Activated T-cell treated with anti-CD3 and anti-CD28 coated beads for 48 hours (primary cell): ENCODE data around the gene PPP1R12A.
"Not testable (repeated sequence)": the region's sequence is repeated elsewhere in the genome, so short reads cannot be mapped to it uniquely, and the experiment has no call there.

Source experiments
- DNase-seq: peaks from one replicate; pipeline ENCODE4 v3.0.0-alpha.2; 2020; ENCODE audit warnings: low read depth

PPP1R12A gene

DNA sequence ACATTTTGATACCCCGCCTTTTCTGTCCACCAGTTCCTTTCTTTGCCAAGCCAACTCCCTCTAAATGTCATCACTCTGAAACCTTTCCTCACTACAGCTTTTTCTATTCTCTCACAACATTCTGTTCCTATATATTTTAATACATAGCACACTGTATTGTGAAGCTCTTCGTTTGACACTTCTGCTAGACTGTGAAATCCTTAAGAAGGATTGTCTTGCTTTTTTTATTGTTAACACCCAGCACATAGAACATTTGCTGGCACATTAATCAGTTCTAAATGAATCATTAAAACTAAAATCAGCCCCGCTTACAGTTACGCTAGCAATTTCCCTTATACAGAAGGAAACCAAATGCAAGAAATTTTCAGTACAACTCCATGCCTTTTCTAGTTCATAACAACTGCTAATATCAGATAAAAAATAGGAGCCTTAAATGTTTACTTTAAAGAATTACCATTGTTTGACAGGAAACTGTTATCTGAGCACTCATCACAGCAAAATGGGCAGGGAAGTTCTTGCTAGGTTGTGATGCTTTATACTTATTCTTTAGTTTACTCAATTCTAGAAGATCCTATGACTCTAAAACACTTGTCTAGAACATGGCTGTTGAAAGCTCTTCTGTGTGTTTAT is 93.5 kb downstream of the PPP1R12A start:
- DNase-seq: no peak

DNA sequence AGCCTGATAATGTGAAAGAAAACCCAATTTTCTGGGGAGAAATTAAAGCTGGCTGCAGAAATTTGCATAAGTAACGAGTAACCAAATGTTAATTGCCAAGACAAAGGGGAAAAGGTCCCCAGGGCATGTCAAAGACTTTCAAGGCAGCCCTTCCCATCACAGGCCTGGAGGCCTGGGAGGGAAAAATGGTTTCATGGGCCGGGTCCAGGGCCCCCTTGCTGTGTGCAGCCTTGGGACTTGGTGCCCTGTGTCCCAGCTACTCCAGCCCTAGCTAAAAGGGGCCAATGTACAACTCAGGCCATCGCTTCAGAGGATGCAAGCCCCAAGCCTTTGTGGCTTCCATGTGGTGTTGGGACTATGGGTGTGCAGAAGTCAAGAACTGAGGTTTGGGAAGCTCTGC is 96.5 kb downstream of the PPP1R12A start:
- no peak for DNase-seq

DNA sequence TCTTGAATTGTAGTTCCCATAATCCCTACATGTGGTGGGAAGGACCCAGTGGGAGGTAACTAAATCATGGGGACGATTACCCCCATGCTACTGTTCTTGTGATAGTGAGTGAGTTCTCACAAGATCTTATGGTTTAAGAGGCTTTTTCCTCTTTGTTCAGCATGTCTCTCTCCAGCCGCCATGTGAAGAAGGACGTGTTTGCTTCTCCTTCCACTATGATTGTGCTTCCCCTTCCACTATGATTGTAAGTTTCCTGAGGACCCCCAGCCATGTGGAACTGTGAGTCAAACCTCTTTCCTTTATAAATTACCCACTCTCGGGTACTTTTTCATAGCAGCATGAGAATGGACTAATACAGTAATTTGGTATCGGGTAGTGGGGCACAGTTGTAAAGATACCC is 97.3 kb downstream of the PPP1R12A start:
- no peak for DNase-seq

DNA sequence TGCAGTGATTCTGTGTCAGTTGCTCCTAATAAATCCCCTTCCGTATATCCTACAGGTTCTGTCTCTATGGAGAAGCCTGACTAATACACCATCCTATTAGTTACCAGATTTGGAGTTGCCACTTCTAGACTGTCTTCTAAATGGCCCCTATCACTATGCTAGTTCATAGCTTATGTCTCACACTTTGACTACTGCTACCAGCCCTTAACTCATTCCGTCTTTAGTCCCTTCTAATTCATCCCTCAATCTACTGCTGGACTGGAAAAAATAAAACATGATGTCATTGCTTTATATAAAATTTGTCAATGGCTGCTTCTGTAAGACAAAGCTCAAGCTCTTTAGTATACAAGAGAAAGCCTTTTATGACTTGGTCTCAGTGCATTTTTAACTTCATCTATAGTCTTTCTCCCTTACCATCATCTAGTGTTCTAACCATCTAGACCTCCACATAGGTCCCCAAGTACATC is 99.5 kb downstream of the PPP1R12A start:
- DNase-seq: no peak

DNA sequence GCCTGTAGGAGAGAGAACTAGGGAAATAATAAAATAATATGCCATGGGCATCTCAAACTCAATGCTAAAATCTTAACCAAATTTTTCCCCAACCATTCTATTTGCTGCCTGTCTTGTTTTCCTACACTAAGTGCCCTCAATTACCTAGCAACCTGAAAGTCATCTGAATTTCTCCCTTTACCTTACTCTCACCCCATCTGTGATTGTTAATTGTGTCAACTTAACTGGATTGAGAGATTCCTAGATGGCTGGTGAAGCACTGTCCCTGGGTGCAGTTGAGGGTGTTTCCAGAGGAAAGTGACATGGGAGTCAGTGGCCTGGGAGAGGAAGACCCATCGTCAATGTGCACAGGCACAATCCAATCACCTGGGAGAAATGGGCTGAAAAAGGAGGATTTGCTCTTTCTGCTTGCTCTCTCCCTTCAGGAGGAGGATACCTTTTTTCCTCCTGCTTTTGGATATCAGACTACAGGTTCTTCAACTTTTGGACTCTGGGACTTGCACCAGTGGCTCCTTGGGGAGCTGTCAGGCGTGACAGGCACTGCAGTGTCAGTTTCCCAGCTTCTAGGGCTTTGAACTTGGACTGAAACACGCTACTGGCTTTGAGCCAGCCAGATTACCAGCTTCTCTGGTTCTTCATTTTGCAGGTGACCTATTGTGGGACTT is 100.1 kb downstream of the PPP1R12A start:
- DNase-seq: no peak

DNA sequence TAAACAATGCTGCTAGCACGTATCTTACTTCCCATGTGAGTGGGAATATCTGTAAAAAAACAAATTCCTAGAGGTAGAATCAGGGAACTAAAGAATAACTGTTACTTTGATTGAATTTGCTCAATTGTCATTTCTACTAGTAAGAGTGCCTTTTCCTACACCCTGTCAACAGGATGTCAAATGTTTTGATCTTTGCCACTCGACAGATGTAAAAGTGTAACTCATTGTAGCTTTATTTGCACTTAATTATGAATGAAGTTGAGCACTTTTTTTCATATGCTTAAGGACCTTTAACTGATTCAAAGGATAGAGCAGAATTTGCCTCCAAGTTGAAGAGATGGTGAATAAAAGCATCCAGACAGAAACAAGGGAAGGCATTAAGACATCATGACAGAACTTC is 104.5 kb downstream of the PPP1R12A start:
- no peak for DNase-seq

DNA sequence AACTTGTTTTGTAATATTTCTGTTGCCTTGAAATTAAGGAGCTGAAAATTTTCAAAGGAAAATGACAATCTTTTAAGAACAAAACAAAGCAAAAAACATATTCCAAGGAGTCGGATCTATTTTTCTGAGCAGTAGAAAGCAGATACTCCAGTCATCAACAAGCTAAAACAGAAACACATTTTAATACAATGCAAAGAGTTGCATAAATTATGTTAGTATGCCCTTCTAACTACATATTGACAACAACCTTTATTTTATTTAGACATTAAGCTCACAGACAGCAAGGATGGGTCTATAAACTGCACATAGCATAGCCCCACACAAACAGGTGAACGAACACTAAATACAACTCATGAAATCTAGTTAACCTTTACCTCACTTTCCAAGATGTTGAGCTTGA is 106.0 kb downstream of the PPP1R12A start:
- no peak for DNase-seq

DNA sequence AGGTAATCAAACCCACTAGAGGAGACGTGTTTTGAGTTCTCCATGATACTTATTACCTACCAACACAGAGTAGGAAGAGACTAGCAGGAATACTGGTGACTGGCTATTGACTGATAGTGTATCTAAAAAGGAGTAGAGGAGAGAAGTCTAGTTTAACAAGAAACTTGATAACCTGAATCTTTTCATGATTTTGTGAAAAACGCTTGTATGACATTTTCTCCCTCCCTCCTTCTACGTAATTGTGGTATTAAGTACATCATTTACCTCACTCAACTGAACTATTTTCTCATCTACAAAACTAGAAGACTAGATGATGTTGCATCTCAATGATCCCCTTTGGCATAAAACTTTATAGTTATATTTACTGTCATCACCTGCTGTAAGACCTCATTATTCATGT is 107.4 kb downstream of the PPP1R12A start:
- no peak for DNase-seq

DNA sequence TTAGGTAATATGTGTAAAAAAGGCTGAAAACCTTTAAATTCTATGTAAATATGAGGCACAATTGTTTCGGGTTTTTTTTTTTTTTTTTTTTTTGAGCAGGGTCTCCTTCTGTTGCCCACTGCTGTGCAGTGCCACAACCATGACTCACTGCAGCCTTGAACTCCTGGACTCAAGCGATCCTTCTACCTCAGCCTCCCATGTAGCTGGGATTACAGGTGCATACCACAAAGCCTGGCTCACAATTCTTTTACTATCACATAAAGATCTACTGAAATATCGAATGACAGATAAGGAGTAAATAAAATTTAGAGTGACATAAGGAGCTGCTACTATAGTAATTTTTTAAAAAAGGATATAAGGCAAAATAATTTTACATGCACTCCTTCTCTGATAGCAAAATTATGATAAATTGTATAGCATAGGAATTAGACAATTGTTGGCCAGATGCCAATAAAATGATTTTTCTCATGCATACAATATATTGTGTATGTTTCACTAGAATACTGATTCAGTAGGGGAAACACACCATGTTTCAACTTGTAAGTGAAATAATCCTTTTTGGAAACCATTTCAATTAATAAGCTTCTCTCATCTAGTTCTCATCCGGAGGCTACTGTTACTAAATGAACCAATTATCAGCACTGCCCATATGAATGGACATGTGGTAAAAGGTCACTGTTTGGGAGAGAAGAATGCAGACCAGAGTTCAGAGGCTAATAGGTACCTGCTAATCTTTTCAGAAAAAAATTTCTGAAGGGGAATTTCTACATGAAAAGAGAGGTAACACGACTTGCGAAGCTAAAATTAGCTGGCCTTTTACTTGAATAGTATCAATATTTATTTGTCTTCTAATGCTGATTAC is 108.4 kb downstream of the PPP1R12A start:
- no peak for DNase-seq

DNA sequence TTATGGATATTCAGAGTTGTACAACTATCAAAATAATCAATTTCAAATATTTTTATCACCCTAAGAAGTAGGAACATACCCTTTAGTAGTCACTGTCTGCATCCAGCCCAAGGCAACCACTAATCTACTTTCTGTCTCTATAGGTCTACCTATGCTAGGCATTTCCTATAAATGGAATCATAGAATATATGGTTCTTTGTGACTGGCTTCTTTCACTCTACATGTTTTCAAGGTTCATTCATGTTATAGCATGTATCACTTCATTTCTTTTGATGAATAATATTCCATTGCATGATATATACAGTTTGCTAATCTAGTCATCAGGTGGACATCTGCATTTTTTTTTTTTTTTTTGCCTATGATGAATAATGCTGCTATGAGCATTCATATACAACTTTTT is 112.4 kb downstream of the PPP1R12A start:
- no peak for DNase-seq

DNA sequence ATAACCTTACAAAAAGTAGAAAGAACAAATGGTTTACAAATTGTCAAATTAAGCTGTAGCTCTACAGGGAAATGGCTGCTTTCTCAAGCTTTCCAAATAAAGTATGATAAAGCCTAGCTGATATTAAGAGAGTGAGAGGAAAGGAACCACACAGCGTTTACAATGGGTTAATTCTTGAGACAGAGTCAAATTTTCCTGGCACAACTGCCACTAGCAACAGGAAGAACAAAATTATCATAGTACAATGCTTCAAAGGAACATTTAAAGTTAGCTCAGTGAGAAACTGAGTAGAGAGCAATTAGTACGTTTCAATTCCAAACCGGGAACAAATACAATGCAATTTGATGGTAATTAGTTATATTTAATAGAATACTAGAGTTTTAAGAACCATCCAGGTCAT is 116.0 kb downstream of the PPP1R12A start:
- DNase-seq: no peak

DNA sequence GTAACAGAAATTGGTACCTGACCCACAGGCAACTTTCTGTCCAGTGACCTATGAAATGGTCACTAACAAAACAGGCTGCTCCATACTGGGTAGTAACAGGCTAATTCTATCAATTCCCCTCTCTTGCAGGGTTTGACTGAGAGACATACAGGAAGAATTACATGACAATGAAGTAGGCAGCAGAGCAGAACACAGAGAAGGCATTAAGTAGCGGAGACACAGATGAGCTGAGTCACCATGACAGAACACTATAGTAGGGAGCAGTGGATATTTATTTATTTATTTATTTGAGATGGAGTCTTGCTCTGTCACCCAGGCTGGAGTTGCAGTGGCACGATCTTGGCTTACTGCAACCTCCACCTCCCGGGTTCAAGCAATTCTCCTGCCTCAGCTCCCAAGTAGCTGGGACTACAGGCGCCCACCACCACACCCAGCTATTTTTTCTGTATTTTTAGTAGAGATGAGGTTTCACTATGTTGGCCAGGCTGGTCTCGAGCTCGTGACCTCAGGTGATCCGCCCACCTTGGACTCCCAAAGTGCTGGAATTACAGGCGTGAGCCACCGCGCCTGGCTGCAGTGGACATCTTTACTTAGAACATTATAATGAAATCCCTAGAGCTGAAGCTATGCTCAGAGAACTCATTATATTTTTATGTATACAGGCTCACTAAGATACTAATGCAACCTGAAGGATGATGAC is 150.4 kb downstream of the PPP1R12A start:
- not testable (repeated sequence) for DNase-seq

DNA sequence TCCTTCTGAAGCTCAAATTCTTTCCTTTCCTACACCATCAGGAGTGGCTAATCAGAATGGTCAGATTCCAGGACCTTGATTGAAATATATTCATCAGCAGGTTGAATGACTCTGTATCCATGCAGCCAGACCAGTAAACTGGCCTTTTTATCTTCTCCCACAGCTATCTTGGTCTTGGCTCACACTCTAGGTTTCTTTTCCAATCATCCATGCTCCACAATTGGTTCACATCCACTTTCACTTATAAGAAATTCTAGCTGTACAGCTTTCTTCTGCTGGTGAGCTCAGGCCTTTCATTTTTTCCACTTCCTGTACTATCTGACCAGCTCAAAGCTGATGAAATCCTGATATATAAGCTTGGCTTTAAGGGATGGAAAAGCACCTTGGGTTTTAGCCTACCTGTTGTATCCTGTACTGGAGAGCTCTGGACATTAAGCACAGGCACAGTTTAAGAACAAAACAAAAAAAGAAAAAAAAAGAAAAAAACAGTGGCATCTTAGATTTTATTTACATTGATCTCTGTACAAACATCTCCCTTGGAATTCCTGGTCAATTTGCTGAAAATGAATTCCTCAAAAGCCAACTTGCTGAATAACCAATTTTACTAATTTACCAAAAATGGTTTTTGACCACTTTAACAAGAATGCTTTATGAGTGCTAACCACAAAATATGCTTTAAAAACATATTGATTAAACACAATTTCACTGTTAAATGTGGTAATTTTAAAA is 152.6 kb downstream of the PPP1R12A start:
- no peak for DNase-seq

DNA sequence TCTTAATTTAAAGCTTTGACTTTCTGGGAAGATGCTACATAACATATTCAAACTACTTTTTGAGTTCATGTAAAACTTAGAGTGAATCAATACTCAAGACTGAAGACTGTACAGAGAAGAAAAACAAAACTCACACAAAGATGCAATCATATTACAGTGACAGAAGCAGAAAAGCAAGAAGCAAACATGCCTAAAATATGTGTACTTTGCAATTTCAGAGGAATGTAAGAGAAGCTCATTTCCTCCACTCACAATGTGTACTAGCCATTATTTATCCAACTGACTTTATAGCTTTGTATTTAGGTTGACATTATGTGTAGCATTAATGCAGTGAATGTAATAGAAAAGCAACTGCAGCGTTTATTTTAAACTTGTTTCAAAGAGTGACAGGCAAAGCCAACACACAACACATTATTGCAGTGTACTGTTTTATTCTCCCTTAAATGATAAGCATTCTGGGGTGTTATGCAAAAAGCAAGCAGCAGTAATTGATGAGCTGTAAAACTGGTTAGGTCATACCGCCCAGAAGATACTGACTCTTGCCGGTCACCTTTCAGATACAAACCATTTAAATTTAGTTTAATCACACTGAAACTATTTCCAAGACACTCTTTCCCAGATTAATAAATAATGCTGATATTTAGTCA is 156.0 kb downstream of the PPP1R12A start:
- DNase-seq: no peak

DNA sequence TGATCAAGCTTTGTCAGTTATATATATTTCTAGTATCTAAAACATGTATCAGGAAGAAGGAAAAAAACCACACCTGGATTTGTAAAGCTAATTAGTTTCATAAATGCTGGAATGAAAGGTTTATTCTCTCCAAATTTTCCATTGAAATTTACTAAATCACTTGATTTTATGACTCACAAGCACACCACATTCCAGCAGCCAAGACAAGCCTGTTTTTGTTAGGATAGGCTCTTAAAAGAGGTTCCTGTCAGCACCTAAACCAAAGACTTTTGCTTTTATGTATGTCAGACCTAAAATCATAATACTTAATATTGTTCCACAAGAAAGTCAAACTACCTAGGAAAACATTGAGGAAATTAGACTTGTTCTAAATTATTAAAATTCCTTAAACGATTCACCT is 158.8 kb downstream of the PPP1R12A start:
- no peak for DNase-seq

DNA sequence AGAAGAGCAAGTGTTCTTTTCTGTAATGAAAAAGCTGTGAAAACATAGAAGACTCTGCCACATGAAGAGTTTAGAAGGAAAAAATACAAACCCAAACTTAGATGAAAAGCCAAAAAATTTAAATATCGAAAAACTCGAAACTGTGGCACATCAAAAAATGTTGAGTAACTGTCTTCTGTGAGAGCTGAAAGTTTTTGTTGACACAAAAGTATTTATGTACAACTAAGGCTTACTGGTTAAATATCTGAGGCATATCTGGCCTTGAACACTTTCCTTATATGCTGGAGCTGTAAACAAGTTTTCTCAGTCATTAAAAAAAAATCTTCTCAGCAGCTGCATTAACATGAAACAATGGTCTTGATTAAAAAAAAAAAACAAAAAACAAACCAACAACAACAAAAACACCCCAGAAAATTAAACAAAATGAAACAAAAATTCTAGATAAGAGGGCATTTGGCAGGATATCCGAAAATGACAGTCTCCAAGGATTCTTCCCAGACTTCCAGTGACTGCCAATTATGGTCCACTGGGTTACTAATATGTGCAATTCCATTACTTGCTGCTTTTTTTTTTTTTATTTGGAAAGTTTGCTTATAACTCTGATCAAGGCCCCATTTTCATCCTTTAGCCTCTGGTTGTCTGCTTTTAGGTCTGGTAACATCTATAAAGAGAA is 159.4 kb downstream of the PPP1R12A start:
- no peak for DNase-seq

DNA sequence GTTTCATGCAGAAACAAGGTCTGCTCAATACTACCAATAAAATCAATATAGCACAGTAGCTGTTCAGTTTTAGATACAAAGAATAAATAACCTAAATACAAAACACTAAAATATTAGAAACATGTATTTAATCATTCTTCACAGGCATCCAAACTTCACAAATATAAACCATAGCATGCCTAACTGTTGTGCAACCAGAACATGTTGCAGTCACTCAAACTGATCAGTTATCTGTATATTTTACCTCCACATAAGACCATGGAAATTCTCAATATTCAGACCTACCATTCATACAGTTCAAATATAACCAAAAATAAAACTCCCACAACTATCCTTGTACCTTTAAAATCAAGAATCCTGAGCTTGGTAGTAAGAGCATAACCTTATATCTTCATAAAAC is 161.0 kb downstream of the PPP1R12A start:
- DNase-seq: no peak

DNA sequence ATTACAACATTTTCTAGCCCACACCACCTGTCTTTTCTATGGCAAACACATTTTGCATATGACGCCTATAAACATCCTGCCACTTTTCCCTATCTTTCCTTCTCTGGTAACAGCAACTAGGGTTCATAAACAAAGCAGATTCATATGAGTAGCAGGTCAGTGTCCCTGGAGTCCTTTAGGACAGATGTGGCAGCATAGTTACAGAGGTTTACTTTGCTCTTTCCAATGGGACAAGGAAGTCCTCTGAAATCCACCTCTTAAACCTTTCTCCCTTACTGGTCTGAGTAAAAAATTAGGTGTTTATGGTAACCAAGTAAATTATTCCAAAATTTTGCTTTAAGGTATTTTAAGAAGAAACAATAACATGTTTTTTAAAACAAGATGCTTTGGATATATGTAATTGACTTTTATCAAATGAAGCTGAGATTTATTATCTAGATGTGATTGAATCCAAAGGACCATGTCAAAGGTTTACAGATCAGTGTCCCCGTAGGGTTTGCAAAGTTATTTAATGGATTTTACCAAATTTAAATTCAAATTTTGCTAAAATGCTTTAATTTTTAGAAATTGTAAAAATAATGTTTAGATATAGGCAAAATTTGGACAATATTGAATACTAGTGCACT is 164.9 kb downstream of the PPP1R12A start:
- no peak for DNase-seq

DNA sequence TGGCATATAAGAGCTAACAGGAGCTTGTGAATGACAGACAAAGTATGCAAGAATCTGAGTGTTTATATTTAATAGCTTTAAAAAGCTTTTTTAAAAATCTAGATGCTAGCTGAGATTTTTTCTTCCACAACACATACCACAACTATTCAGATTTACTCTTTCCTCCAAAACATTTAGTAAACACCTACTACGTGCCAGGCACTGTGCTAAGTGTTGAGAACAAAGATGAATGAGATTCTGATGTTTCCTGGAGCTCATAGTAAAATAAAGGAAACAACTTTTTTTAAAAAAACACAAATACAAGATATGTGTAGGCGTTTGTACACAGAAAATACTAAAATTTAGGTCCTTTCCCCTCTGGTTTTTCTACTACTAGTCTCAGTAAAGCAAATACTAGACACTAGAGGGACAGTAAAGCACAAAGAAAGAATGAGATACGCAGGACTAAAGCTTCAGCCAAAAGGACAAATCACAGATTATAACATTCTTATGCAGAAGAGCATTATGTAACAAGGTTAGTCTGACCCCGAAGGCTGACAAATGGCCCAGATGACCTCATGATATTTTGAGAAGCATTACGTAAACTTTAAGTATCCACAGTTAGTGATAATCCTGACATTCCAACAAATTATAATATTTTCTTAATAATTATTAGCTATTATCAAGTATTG is 165.6 kb downstream of the PPP1R12A start:
- no peak for DNase-seq
